HG02938 (cell line): ENCODE data around the gene NOLC1.

Experiments used
- ATAC-seq: cut with Tn5 transposase; IDR thresholded peaks from one replicate; pipeline ENCODE4 v1.9.1; 2021; ENCODE audit warnings: mild to moderate bottlenecking, moderate library complexity; ENCODE audit not compliant: unreplicated experiment

The NOLC1 gene

GRCh38 chr10:102151774-102152544, at the start of gene NOLC1:
NOLC1 (plus strand) TSS chr10:102152389; CDS start chr10:102152411, 22 bp downstream.
- peak; percentile 90 for ATAC-seq

DNA sequence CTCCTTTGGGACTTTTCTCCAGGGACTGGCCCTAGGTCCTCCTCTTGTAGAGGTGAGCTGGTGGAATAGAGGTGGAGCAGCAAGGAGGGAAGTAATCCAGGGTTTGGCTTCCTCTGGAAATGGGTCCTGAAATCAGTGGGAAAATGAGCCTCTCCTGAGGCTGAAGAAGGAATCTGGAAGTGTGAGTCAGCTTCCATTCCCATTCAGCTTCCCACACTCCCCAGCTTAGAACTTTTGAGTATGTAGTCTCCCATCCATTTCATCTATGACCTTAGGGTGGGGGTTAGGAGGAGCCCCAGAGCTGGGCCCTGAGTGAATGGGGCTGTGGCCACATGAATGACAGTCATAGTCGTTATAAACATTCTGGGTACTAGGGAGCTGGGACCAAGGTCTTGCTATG, 49.8 kb upstream of the NOLC1 start:
- ATAC-seq: no peak

DNA sequence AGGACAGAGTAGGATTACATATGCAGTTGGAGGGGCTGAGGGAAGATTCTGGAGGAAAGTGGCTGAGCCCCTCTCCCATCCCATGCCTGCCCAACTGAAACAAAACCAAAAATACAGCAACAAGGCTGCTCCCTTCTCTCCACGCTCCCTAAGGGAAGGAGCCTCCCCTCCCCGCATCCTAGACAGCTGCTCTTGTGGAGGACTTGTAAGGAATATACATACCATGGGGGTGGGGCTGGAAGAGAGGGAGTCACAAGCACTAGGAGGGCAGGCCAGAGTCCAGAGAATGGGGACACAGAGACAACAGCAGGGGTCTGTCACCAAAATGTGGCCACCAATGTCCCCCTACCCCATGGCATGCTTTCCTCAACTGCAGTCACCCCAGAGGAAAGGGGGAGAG, 45.2 kb upstream of the NOLC1 start:
- ATAC-seq: no peak

- no peak for ATAC-seq
These were observed 42.7 kb upstream of the NOLC1 start for GRCh38 chr10:102109166-102110116.

DNA sequence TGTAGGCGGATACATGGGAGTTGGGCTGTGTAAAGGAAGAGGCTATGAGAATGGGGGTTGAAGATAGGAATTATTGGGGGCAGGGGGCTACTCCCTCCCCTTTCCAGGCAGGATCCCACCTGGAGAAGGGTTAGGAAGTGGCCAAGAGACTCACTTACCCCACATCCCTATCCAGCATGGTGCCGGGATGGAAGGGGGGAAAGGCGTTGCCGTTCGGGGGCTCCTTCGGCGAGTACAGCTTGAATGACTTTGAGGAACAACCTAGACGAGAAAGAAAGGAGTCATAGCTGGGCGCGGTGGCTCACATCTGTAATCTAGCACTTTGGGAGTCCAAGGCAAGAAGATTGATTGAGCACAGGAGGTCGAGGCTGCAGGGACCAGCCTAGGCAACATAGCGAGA, 40.9 kb upstream of the NOLC1 start:
- ATAC-seq: no peak

GRCh38 chr10:102112210-102112817, 39.9 kb upstream of the NOLC1 start:
- ATAC-seq: no peak

GRCh38 chr10:102113261-102113955, 38.8 kb upstream of the NOLC1 start:
- no peak for ATAC-seq

- peak; percentile 13 for ATAC-seq
These were observed 38.0 kb upstream of the NOLC1 start for GRCh38 chr10:102113956-102114857.

- peak; percentile 62 for ATAC-seq
These were observed 37.1 kb upstream of the NOLC1 start for GRCh38 chr10:102114861-102115618.

GRCh38 chr10:102115775-102116174, 36.4 kb upstream of the NOLC1 start:
- no peak for ATAC-seq

DNA sequence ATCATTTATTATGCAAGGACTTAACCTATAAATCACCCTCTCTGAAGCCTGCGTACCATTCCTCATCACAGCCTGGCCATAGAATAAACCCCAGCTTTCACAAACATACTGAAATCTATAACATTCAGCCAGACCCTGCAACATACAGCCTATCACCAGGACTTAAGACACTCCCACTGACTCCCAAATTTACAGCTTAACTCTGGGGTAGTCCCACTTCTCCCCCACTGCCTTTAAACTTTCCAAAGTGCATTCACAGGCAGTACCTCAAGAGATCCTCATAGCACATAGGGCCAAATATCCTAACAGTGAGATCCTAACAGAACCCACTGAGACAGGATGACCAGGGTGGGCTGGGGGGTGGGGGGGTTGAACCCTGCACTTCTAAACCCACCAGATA, 35.5 kb upstream of the NOLC1 start:
- no peak for ATAC-seq

GRCh38 chr10:102117391-102118159, 34.6 kb upstream of the NOLC1 start:
- ATAC-seq: no peak

DNA sequence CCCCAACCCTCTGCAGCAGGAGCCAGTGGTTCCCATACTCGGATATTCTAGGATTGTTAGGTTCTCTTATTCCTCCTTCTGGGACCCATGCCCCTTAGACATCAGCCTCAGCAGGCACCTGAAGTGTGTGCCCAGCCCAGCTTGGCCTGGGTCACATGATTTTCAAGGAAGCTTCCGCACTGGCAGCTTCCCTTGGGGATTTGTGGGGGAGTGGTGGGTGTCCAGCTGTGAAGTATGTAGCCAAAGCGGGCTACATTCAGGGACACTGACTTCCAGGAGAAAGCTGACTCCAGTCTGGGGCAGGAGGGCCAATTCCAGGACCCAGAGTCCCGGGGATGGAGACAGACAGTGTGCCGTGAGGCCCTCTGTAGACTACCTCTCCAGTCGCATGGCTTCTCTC, 33.3 kb upstream of the NOLC1 start:
- no peak for ATAC-seq

- no peak for ATAC-seq
These were observed 32.6 kb upstream of the NOLC1 start for GRCh38 chr10:102119417-102120141.

DNA sequence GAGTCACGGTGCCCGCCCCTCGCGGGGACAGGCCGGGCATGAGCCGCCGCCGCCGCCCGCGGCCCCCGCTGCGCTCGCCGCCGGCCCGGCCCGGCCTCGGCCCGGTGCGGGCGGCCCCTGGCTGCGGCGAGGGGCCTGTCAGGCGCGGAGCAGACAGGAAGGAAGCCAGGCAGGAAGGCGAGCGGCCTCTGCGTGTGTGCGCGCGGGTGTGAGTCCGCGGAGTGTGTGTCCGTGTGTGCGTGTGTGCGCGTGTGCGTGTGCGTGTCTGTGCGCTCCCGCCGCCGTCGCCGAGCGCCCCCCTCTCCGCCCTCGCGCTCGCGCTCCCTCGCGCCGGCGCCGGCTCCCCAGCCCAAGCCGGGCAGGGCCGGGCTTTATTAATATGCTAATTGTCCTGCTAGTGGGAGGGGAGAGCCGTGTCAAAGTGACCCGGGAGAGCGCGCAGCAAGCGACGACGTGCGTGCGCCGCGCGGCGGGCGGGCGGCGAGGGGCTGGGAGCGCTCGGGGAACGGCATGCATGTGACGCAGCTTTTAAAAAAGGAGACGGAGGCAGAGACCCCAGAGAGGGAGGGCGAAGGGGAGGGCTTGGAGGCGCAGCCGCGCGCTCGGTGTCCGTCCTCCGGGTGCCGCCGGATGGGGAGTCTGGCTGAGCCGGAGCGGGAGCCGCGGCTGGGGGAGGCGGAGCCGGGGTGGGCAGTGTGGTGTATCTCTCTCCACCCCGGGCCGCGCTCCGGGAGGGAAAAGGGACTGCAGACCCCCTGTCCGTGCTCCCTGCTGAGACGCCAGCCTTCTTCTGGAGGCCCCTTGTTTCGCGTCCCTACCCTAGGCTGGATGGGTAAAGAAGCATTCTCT, 31.8 kb upstream of the NOLC1 start, which contains the start of gene LDB1:
Gene LDB1, minus strand, starts transcription at position 227 of the 849 bp plus-strand sequence. CDS start 258 bp downstream, outside the sequence.
- peak; percentile 46 for ATAC-seq

DNA sequence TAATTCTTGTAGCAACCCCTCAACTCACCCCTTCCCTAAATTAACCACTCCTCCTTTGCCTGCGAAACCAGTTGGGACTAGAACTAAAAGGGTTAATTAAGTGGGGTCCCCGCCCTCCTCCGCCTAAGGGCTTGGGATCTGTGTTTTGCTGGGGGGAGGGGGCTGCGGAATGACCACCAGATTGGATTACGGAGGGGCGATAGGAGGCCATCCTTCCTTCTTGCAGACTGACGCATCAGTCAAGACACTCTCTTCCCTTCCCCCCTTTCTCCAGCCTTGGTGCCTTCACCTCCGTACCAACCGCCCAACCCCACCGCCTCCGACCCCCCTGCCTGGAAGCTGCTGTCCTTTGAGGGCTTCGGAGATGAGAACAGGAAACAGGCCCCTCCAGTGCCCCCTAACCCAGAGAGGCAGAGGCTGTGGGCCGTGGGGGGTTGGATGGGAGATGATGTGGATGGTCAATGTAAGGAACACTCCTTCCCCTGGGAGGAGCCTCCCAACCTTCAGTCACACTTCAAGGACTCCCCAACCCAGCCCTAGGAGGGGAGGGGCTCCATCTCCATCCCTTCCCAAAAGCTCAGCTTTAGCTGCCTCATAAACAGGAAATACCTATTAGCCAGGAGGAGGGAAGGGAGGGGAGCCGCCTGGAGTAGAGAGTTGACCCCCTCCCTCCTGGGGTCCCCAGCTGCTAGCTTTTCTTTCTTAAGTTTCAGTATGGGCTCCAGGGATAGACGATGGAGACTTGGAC, 31.0 kb upstream of the NOLC1 start:
- ATAC-seq: no peak
